HepG2 (cell line): Measurements from ENCODE around the gene TOP1. TPM values are rescaled to one million over a fixed set of nuclear protein-coding genes. Genes with fewer than 3 reads are reported as not detected.

ENCODE experiments used
- ATAC-seq: fragments of 200-7000 bp; cut with Tn5 transposase; 3 replicates; pipeline ENCODE4 v1.9.1; 2020; ENCODE audit warnings: mild to moderate bottlenecking, moderate library complexity
- BruUV-seq: library from RNA; stranded (reverse); fragments of 400-500 nt; replicated peaks from 2 replicates; lab custom pipeline; 2021; lab: Mats Ljungman, UMichigan
- CTCF ChIA-PET: fragments of 300-600 bp; formaldehyde crosslinking; extraction: SDS; loops from one replicate; lab custom pipeline; 2021; ENCODE audit warnings: low total read pairs, inconsistent platforms, low intra/inter-chr PET ratio; lab: Yijun Ruan, JAX
- POLR2A ChIA-PET: fragments of 350-600 bp; sonication (Branson Sonifier 250); formaldehyde crosslinking; loops from one replicate; lab custom pipeline; 2020; ENCODE audit warnings: antibody characterized with exemption, inconsistent platforms; lab: Yijun Ruan, JAX
- DNase-seq: peaks from one replicate; pipeline ENCODE4 v3.0.0-alpha.2; 2015; ENCODE audit warnings: low spot score
- FAIRE-seq: peaks from 3 replicates; lab custom pipeline; 2011; peaks lifted over from hg19 to GRCh38; lab: Jason Lieb, UNC
- H2AFZ ChIP-seq: one replicate; pipeline ENCODE4 v1.6.1; 2011; ENCODE audit warnings: low read length, inconsistent platforms
- H3K27ac ChIP-seq: fragments of 300-600 bp; 3 replicates; pipeline ENCODE4 v1.8.0; 2011; ENCODE audit warnings: mixed run types, mild to moderate bottlenecking, mixed read lengths, low read length, inconsistent platforms; ENCODE audit not compliant: insufficient read depth; ENCODE audit errors: extremely low read length
- H3K27me3 ChIP-seq, 2 experiments: fragments of 200-600 bp in 1 of 2; 2 replicates in 1 of 2; 3 replicates in 1 of 2; pipeline versions ENCODE4 v1.6.0 to v1.8.0; 2011; ENCODE audit warnings: low read length in 2 of 2, mild to moderate bottlenecking in 2 of 2, moderate library complexity in 2 of 2, inconsistent platforms in 1 of 2; ENCODE audit not compliant: insufficient read depth in 2 of 2, control insufficient read depth in 1 of 2
- H3K36me3 ChIP-seq, 2 experiments: fragments of 200-600 bp in 1 of 2; replicated peaks in 1 of 2; 2 replicates in 1 of 2; 3 replicates in 1 of 2; pipeline versions ENCODE4 v1.5.1 to v1.8.0; 2011; ENCODE audit warnings: low read length in 2 of 2, inconsistent platforms in 1 of 2; ENCODE audit not compliant: insufficient read depth in 2 of 2, control insufficient read depth in 1 of 2
- H3K4me1 ChIP-seq: 2 replicates; pipeline ENCODE4 v1.5.1; 2012; ENCODE audit warnings: low read length, inconsistent platforms; ENCODE audit not compliant: insufficient read depth
- H3K4me2 ChIP-seq: 2 replicates; pipeline ENCODE4 v1.6.0; 2011; ENCODE audit warnings: low read depth, low read length, inconsistent platforms
- H3K4me3 ChIP-seq, 3 experiments: fragments of 200-600 bp in 1 of 3; sonication (generic), shearing (Covaris generic) in 1 of 3; replicated peaks in 1 of 3; 2 replicates each; pipeline ENCODE4 v1.5.1; 2011 to 2016; ENCODE audit warnings: low read length in 3 of 3, inconsistent platforms in 2 of 3, low read depth in 2 of 3, mild to moderate bottlenecking in 2 of 3, control low read depth in 1 of 3, mixed read lengths in 1 of 3; ENCODE audit not compliant: insufficient read depth in 1 of 3
- H3K79me2 ChIP-seq: one replicate; pipeline ENCODE4 v1.6.1; 2011; ENCODE audit warnings: low read length, inconsistent platforms; ENCODE audit not compliant: insufficient read depth
- H3K9ac ChIP-seq: 2 replicates; pipeline ENCODE4 v1.6.0; 2011; ENCODE audit warnings: mild to moderate bottlenecking, low read depth, low read length, inconsistent platforms; ENCODE audit not compliant: insufficient read depth
- H3K9me3 ChIP-seq: 2 replicates; pipeline ENCODE4 v1.5.1; 2012; ENCODE audit warnings: mild to moderate bottlenecking, low read length
- H4K20me1 ChIP-seq: 2 replicates; pipeline ENCODE4 v1.6.0; 2011; ENCODE audit warnings: inconsistent platforms, mild to moderate bottlenecking, low read length, moderate library complexity; ENCODE audit not compliant: insufficient read depth
- BORCS8-MEF2B ChIP-seq: sonication (generic); formaldehyde crosslinking; IDR thresholded peaks from 2 replicates; pipeline ENCODE4 v1.8.0; 2022; ENCODE audit warnings: mild to moderate bottlenecking, missing genetic modification reagents
- CBX1 ChIP-seq: IDR thresholded peaks from one replicate; pipeline ENCODE4 v1.6.1; 2016; ENCODE audit warnings: antibody characterized with exemption, low read depth
- JUND ChIP-seq: sonication (generic); formaldehyde crosslinking; IDR thresholded peaks from 2 replicates; pipeline ENCODE4 v1.8.0; 2022; ENCODE audit warnings: mild to moderate bottlenecking, missing genetic modification reagents
- MAZ ChIP-seq, 2 experiments: sonication (generic) in 1 of 2; formaldehyde crosslinking in 1 of 2; IDR thresholded peaks; 2 replicates each; pipeline versions ENCODE4 v1.5.0 to v1.6.1; 2012 to 2020; ENCODE audit warnings: low read depth in 2 of 2, mild to moderate bottlenecking in 2 of 2, borderline replicate concordance in 1 of 2, improper control_type of control experiment in 1 of 2, low read length in 1 of 2, missing genetic modification reagents in 1 of 2, moderate library complexity in 1 of 2
- MED1 ChIP-seq: sonication (generic); formaldehyde crosslinking; IDR thresholded peaks from 2 replicates; pipeline ENCODE4 v1.4.0; 2020; ENCODE audit warnings: missing genetic modification reagents
- MEIS1 ChIP-seq: sonication (generic); formaldehyde crosslinking; IDR thresholded peaks from 2 replicates; pipeline ENCODE4 v1.9.0; 2021; ENCODE audit warnings: mild to moderate bottlenecking, missing genetic modification reagents, moderate library complexity, borderline replicate concordance
- TBX2 ChIP-seq: sonication (generic); formaldehyde crosslinking; IDR thresholded peaks from 2 replicates; pipeline ENCODE4 v1.5.0; 2020; ENCODE audit warnings: missing genetic modification reagents, mild to moderate bottlenecking, borderline replicate concordance
- TCF12 ChIP-seq, 2 experiments: fragments of 450-650 bp in 1 of 2; sonication (generic) in 1 of 2; formaldehyde crosslinking in 1 of 2; IDR thresholded peaks; 2 replicates each; pipeline versions ENCODE4 v1.6.1 to v1.8.0; 2017 to 2022; ENCODE audit warnings: antibody characterized with exemption in 1 of 2, mild to moderate bottlenecking in 1 of 2, missing genetic modification reagents in 1 of 2, moderate library complexity in 1 of 2
- ZNF282 ChIP-seq: fragments of 450-650 bp; IDR thresholded peaks from 2 replicates; pipeline ENCODE4 v1.6.1; 2018; ENCODE audit not compliant: partially characterized antibody
- ZNF780A ChIP-seq: sonication (generic); formaldehyde crosslinking; IDR thresholded peaks from 2 replicates; pipeline ENCODE4 v1.8.0; 2022; ENCODE audit warnings: mild to moderate bottlenecking, missing genetic modification reagents, moderate library complexity
- WGBS: methylation state at CpG from one replicate; pipeline ENCODE4 v1.1.6; 2017; ENCODE audit warnings: low lambda C conversion rate; 5-methylcytosine and 5-hydroxymethylcytosine counted together
- in situ Hi-C: cut with HindIII; loops from 2 replicates; pipeline ENCODE4 v1.10.0; 2017; ENCODE audit warnings: low pct_unique_long_range_greater_than_20kb; ENCODE audit not compliant: extremely low pct_ligation_motif_present
- intact Hi-C: fragments of 100-400 bp; cut with micrococcal nuclease; formaldehyde crosslinking; loops from one replicate; pipeline ENCODE4 v1.10.0; 2022; ENCODE audit not compliant: unreplicated experiment
- polyA plus RNA-seq, 8 experiments: library from polyadenylated mRNA; depleted of rRNA in 3 of 8; stranded (reverse) in 7 of 8; unstranded in 1 of 8; fragments of >200 nt; fragmentation: Illumina TruSeq in 4 of 8; extraction: Trizol in 4 of 8; gene quantifications; 2 replicates each; pipeline versions ENCODE4 v1.2.1 to v1.2.3, GENCODE V29; 2011 to 2016; ENCODE audit warnings: low read depth in 4 of 8, missing spikeins in 1 of 8, mixed read lengths in 1 of 8; ENCODE audit not compliant: insufficient read depth in 1 of 8
- total RNA-seq, 5 experiments: library from RNA; depleted of rRNA; stranded (reverse); fragments of >200 nt; fragmentation: Illumina TruSeq; extraction: Trizol; gene quantifications; 2 replicates each; pipeline ENCODE4 v1.2.3, GENCODE V29; 2016; ENCODE audit warnings: low read depth in 1 of 5
- TF ChIP-seq, protein P1 (sequence below): sonication (generic); formaldehyde crosslinking; IDR thresholded peaks from 2 replicates; pipeline ENCODE4 v1.5.1; 2020; ENCODE audit warnings: missing genetic modification reagents, mild to moderate bottlenecking, borderline replicate concordance
- TF ChIP-seq, protein P2 (sequence below): sonication (generic); formaldehyde crosslinking; IDR thresholded peaks from 2 replicates; pipeline ENCODE4 v1.5.0; 2020; ENCODE audit warnings: mild to moderate bottlenecking, low read depth, missing genetic modification reagents, borderline replicate concordance
- TF ChIP-seq, protein P3 (sequence below): sonication (generic); formaldehyde crosslinking; IDR thresholded peaks from 2 replicates; pipeline ENCODE4 v1.8.0; 2022; ENCODE audit warnings: missing genetic modification reagents, low read depth, mild to moderate bottlenecking, borderline replicate concordance
- TF ChIP-seq, protein P4 (sequence below): sonication (generic); formaldehyde crosslinking; IDR thresholded peaks from 2 replicates; pipeline ENCODE4 v1.5.1; 2020; ENCODE audit warnings: mild to moderate bottlenecking, missing genetic modification reagents, moderate library complexity

TOP1 gene
- total and polyA plus RNA-seq, 2 of the 13 experiments (the other 11 are each of a cell fraction or from before 2014, with no cell fraction given): 10.2 to 19.4 TPM

DNA sequence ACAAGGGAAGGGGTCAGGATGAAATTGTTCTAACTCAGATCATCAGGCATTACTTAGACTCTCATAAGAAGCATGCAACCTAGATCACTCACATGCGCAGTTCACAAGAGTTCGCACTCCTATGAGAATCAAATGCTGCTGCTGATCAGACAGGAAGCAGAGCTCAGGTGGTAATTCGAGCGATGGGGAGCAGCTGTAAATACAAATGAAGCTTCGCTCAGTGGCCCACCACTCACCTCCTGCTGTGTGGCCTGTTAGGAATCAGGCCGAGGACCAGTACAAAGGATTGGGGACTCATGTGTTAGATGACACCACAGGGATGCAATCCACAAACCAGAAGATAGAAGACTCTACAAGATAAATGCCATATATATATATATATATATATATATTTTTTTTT lies 31.5 kb upstream of the TOP1 start:
- CTCF ChIA-PET: no interaction called here
- in situ Hi-C loops: loop anchor here (5.0 kb wide), 1 partner anchor 80 kb away; no protein-coding TSS in a partner anchor
- BruUV-seq: no TSS peak

DNA sequence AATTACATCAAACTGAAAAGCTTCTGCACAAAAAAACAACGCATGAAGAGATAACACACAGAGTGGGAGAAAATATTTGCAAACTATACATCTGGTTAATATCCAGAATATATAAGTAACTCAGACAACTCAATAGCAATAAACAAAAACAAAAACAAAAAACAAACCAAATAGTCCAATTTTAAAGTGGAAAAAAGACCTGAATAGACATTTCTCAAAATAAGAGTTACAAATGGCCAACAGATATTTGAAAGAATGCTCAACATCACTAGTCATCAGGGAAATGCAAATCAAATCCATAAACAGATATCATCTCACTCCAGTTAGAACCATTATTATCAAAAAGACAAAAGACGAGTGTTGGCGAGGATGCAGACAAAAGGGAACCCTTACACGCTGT lies 28.8 kb upstream of the TOP1 start:
- Histone ChIP-seq H3K79me2 (no peaks in the 10 kb centered on the region), H3K9ac (no peak overlapping the region), H3K9me3 (no peaks in the 10 kb centered on the region), H3K4me3 (no peak overlapping the region), H4K20me1 (no peaks in the 10 kb centered on the region), H3K27ac (no peak overlapping the region), H3K27me3 (peaks cover 1 to 6% of the 10 kb centered on the region in 2 experiments; a peak in 3 of 5 replicates), H3K4me1 (peaks cover 55% of the 10 kb centered on the region), H3K36me3 (no peaks in the 10 kb centered on the region), H3K4me2 (no peak overlapping the region), H2AFZ (no peak overlapping the region)
- in situ Hi-C loops (loop anchor here (5.0 kb wide), 1 partner anchor 77 kb away; no protein-coding TSS in a partner anchor), intact Hi-C loops (no loop called here)
- ChIA-PET POLR2A (no interaction called here), CTCF (no interaction called here)
- DNase-seq (no peak), FAIRE-seq (no peak), ATAC-seq (no peak)
- WGBS: 77% methylated on average over 4 of the region's 4 CpGs
- no TSS peak for BruUV-seq
- TF ChIP-seq CBX1 (no peak), ZNF282 (no peak), TBX2 (CRISPR knock-in tag) (no peak), TCF12 (IDR thresholded peaks at IDR 0.05) (no peak), TCF12 (CRISPR knock-in tag; IDR thresholded peaks at IDR 0.05) (no peak), ZNF780A (CRISPR knock-in tag) (no peak), MEIS1 (CRISPR knock-in tag) (no peak), BORCS8-MEF2B (CRISPR knock-in tag) (no peak)
- TF ChIP-seq, protein P1, sequence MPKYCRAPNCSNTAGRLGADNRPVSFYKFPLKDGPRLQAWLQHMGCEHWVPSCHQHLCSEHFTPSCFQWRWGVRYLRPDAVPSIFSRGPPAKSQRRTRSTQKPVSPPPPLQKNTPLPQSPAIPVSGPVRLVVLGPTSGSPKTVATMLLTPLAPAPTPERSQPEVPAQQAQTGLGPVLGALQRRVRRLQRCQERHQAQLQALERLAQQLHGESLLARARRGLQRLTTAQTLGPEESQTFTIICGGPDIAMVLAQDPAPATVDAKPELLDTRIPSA: no peak
- TF ChIP-seq, protein P2, sequence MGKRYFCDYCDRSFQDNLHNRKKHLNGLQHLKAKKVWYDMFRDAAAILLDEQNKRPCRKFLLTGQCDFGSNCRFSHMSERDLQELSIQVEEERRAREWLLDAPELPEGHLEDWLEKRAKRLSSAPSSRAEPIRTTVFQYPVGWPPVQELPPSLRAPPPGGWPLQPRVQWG: no peak
- TF ChIP-seq, protein P3, sequence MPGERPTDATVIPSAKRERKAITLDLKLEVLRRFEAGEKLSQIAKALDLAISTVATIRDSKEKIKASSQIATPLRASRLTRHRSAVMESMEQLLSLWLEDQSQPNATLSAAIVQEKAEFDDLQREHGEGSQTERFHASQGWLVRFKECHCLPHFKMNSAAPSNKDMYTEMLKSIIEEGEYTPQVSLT: no peak
- TF ChIP-seq, protein P4, sequence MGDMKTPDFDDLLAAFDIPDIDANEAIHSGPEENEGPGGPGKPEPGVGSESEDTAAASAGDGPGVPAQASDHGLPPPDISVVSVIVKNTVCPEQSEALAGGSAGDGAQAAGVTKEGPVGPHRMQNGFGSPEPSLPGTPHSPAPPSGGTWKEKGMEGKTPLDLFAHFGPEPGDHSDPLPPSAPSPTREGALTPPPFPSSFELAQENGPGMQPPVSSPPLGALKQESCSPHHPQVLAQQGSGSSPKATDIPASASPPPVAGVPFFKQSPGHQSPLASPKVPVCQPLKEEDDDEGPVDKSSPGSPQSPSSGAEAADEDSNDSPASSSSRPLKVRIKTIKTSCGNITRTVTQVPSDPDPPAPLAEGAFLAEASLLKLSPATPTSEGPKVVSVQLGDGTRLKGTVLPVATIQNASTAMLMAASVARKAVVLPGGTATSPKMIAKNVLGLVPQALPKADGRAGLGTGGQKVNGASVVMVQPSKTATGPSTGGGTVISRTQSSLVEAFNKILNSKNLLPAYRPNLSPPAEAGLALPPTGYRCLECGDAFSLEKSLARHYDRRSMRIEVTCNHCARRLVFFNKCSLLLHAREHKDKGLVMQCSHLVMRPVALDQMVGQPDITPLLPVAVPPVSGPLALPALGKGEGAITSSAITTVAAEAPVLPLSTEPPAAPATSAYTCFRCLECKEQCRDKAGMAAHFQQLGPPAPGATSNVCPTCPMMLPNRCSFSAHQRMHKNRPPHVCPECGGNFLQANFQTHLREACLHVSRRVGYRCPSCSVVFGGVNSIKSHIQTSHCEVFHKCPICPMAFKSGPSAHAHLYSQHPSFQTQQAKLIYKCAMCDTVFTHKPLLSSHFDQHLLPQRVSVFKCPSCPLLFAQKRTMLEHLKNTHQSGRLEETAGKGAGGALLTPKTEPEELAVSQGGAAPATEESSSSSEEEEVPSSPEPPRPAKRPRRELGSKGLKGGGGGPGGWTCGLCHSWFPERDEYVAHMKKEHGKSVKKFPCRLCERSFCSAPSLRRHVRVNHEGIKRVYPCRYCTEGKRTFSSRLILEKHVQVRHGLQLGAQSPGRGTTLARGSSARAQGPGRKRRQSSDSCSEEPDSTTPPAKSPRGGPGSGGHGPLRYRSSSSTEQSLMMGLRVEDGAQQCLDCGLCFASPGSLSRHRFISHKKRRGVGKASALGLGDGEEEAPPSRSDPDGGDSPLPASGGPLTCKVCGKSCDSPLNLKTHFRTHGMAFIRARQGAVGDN (CRISPR knock-in tag): no peak

More for the DNA sequence above, 31.5 kb upstream of the TOP1 start:
- POLR2A ChIA-PET: no interaction called here
- DNase-seq (no peak), ATAC-seq (no peak), FAIRE-seq (no peak)
- Histone ChIP-seq H3K4me3 (no peak overlapping the region), H2AFZ (no peak overlapping the region), H3K36me3 (no peaks in the 10 kb centered on the region), H3K27me3 (no peaks in the 10 kb centered on the region), H3K9me3 (no peaks in the 10 kb centered on the region), H3K4me2 (no peak overlapping the region), H4K20me1 (no peaks in the 10 kb centered on the region), H3K79me2 (no peaks in the 10 kb centered on the region), H3K27ac (no peak overlapping the region), H3K4me1 (peaks cover 28% of the 10 kb centered on the region), H3K9ac (no peak overlapping the region)
- TF ChIP-seq MED1 (CRISPR knock-in tag): no peak
- no peak for TF ChIP-seq MAZ (IDR thresholded peaks at IDR 0.05; ENCODE audit: borderline replicate concordance, low read depth, low read length)
- no peak for TF ChIP-seq MAZ (CRISPR knock-in tag; IDR thresholded peaks at IDR 0.05; ENCODE audit: low read depth)
- TF ChIP-seq JUND (CRISPR knock-in tag): no peak
- intact Hi-C loops: no loop called here
- 68% methylated on average over 6 of the region's 6 CpGs for WGBS
